HG02938 (cell line): ENCODE data around the gene KIF5B.
"Not testable (repeated sequence)": the region's sequence is repeated elsewhere in the genome, so short reads cannot be mapped to it uniquely, and the experiment has no call there.

ENCODE experiments used
- ATAC-seq: cut with Tn5 transposase; IDR thresholded peaks from one replicate; pipeline ENCODE4 v1.9.1; 2021; ENCODE audit warnings: mild to moderate bottlenecking, moderate library complexity; ENCODE audit not compliant: unreplicated experiment

The KIF5B gene

DNA sequence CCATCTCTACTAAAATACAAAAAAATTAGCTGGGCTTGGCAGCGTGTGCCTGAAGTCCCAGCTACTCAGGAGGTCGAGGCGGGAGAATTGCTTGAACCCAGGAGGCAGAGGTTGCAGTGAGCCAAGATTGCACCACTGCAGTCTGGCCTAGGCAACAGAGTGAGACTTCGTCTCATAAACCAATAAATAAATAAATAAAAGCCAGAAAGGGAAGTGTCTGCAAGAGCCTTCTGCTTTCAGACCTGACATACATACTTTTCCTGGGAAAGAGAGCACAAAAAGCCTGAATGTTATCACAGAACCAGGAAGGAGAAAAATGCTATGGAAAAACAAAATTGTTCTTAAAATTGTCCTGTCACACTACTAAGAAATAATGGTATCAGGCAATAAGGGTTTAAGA, 4.1 kb upstream of the KIF5B start:
- ATAC-seq, result no peak

GRCh38 chr10:32059472-32059871, 3.2 kb upstream of the KIF5B start:
- no peak for ATAC-seq

- no peak for ATAC-seq
These were observed 779 bp upstream of the KIF5B start for GRCh38 chr10:32057036-32057372.

GRCh38 chr10:32055478-32056135, 618 bp downstream of the KIF5B start:
- peak; percentile 59 for ATAC-seq

DNA sequence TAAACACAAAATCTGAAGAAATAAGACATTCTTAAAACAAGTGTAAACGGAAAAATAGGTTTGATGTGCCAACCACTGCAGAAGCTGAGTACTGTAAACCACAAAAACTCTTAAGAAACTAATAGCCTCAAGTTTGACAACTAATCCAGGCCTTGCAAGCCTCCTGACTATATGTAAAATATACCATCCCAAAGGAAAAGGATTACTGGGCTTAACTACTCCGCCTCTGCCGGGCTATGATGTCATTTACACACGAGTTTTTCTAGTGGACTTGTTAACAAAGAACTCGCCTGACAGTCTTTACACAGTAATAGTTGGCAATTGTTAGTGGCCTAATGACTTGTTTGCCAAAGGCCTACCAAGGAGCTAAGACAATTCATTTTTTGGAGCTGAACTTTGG, 2.1 kb downstream of the KIF5B start:
- ATAC-seq, result no peak

- not testable (repeated sequence) for ATAC-seq
These were observed 2.8 kb downstream of the KIF5B start for GRCh38 chr10:32053392-32053791.

- ATAC-seq, result no peak
These were observed 4.3 kb downstream of the KIF5B start for GRCh38 chr10:32051926-32052325.

DNA sequence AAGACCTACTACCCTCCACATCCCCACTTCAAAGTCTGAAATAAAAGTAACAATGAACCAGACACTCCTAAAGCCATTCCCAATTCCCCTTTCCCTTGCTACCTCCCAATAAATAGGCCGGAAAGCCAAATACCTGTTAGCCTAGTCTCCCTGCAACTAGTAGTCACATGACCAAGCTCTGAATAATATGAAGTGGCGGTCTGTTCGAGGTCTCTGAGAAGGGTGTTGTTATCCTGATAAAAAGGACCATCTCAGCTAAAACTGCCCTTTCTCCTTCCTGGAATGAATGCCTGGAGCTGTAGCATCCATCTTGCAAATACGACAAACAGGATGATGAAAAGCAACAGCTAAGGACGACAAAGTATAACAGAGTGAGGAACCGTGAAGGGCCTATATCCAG, 6.0 kb downstream of the KIF5B start:
- no peak for ATAC-seq

- no peak for ATAC-seq
These were observed 7.1 kb downstream of the KIF5B start for GRCh38 chr10:32049113-32049512.

DNA sequence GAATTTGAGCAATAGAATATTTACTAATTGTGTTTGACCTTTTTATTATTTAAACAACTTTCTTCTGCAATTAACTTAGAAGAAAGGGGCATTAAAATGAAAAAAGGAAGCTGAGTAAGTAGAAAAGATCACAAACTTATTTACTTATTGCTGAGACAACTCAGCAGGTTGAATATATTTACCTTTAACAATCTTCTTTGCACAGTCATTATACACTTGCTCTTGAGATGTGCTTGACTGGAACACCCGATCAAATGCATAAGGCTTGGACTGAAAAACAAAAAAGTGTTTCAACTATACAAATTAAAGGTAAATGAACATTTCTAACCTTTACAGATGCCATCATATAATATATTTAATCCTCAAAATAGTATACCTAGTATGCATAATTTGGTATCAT, 7.9 kb downstream of the KIF5B start:
- no peak for ATAC-seq

DNA sequence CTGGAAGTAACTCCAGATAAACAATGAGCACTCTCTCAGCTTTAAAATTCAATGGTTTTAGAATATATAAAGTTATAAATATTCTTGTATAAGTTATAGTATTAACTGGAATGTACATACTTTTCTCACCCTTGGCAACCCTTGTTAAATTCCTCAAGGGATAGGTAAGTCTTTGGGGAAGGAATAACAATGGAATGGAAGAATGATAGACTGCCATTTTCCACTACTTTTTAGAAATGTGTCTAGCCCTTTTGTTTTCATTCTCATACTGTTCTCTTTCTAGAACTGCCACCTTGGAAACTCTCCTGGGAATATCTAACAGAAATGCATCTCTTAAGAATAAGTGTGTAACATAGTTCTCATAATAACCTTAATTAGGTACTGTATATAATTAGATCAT, 8.3 kb downstream of the KIF5B start:
- ATAC-seq, result no peak

GRCh38 chr10:32046151-32046550, 10.1 kb downstream of the KIF5B start:
- no peak for ATAC-seq

DNA sequence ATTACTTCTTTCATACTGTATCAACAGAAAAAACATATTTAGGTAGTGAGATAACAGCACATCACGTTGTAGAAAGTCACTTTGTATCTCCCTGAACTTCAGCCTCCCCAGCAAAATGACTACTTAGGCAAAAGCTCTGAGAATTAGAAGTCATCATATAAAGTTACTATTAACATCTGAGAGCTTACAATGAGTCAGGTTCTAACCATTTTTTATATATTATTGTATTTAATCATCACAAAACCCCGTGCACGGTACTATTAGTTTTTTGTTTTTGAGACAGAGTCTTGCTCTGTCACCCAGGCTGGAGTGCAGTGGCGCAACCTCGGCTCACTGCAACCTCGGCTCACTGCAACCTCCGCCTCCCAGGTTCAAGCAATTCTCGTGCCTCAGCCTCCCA, 13.5 kb downstream of the KIF5B start:
- ATAC-seq, result not testable (repeated sequence)

- ATAC-seq, result no peak
These were observed 14.8 kb downstream of the KIF5B start for GRCh38 chr10:32041290-32042028.

- no peak for ATAC-seq
These were observed 16.5 kb downstream of the KIF5B start for GRCh38 chr10:32039734-32040133.

- ATAC-seq, result no peak
These were observed 17.4 kb downstream of the KIF5B start for GRCh38 chr10:32038777-32039176.

DNA sequence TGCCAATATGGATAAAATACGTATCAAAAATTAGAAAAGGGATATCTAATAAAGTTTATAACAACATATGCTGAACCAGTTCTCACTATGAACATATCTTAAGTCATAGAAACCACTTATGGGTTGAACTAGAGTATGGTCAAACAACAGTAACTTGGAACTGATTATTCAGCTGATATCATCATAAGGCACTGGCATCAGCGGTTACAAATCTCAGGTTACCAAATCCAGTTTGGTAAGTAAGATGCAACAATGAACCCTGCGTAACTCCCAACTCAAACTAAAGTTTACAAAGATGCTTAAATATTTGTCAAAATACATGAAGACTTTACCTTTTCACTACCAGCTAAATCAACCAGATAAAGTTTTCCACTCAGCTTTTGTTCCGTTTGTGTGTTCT, 19.3 kb downstream of the KIF5B start:
- ATAC-seq, result no peak

- ATAC-seq, result no peak
These were observed 21.2 kb downstream of the KIF5B start for GRCh38 chr10:32035038-32035437.

DNA sequence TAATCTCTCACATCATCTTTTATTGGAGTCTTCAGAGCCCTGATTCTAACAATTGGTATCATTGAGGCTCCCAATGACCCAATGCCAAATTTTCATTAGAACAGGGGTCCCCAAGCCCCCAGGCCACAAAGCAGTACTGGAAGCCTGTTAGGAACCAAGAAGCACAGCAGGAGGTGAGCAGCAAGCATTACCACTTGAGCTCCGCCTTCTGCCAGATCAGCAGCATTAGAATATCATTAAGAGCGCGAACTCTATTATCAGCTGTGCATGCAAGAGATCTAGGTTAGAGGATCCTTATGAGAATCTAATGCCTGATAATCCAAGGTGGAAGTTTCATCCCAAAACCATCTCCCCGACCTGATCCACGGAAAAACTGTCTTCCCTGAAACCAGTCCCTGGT, 23.1 kb downstream of the KIF5B start:
- no peak for ATAC-seq

DNA sequence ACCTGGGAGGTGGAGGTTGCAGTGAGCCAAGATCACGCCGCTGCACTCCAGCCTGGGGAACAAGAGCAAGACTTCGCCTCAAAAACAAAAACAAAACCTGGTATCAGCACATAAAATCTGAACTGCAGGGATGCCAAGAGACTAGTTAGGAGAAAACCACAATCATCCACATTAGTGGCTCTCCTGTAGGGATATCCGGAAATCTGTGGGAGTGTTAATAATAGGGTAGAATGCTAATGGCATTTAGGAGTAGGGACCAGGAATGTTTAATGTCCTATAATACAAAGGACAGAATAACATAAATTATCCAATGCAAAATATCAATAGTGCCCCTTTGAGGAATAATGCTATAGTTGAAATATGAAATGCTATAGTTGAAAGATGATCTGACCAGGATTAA, 24.3 kb downstream of the KIF5B start:
- no peak for ATAC-seq

DNA sequence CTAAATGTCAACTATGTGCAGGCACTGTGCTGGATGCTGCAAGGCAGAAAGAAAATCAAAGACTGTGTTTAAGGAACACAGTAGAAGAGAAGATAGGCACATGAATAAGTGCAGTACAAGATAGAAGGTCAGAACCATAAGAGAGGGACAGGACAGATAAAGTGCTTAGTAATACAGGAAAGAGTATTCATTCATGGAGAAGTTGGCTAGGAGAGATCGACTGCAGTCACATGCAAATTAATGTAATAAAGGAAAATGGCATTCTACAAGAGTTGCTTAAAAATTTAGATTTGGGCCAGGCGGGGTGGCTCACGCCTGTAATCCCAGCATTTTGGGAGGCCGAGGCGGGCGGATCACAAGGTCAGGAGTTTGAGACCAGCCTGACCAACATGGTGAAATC, 24.8 kb downstream of the KIF5B start:
- no peak for ATAC-seq

DNA sequence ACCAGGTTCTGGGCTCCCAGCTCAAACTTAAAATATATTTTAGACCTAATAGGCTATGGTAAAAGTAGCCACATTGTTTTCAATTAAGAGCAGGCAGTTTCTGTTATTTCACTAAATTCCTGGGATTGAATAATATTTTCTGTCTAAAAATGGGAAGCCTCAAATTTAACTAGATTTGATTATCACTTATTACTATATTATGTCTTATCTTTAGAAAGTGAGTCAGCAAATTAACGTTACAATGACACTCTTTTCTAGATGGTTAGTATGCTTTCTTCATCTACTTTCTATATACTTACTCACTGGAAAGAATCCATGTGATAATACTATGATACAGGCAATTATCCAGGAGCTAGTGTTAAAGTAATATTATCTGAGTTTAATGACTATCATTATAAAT, 27.5 kb downstream of the KIF5B start:
- no peak for ATAC-seq

- no peak for ATAC-seq
These were observed 33.0 kb downstream of the KIF5B start for GRCh38 chr10:32023264-32023663.
